ENCODE results near the gene S100A10.

DNA sequence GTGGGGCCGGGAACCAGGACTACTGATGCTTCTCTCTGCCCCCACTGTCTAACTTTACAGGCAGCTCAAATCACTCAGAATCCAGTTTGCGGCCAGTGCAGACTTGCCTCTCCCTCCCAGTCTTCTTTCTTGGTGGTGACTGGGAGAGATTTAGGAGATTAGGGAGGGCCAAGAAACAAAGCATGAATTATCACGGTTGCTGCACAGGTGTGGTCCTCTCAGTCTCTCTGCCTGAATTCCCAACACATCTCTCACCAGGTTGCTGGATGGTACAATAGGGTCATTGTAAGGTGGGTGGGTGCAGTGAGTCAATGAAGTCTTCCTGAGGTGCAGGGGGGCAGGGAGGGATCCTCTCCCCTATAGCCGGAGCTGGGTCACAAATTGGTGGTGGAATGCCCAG lies 30.6 kb upstream of the S100A10 start:
- TF ChIP-seq CTCF (IDR thresholded peaks at IDR 0.05), result no peak
- TF ChIP-seq POLR2A (IDR thresholded peaks at IDR 0.05), result no peak

All from heart left ventricle (tissue), 13 donors.